ENCODE results near the gene EDN2.

The EDN2 gene

GRCh38 chr1:41483001-41483850 is 1.3 kb downstream of the EDN2 start:
- DNase-seq: no peak

DNA sequence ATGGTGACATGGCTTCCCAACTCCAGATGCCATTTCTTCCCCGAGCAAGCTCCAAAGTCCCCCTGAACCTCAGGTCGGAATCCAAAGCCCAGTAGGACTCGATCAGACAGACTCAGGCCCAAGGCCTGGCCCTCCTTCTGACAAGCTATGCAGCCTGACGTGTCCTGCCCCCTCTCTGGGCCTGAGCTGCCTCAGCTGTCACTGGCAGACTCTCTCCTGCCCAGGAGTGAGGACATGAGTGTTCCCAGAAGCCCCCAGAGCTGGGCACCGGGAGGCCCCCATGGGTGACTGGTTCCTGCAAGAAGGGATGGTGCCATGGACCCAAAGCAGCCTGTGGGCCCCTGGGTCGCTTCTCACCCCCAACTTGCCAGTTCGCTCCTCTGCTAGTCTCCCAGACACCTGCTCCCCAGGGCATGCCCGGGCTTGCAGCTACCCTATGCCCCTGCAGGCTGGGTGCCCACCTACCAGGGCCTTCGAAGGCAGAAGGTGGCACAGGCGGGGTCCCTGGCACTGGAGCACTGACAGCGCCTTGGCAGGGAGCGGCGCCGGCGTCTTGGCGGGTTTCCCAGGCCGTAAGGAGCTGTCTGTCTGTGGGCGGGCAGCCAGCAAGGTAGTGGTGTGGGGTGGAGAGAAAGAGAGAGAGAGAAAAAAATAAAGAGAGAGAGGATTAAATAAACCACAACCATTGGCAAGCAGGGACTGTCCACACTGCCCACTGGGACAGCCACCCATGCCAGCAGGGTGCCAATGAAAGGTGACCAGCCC is 2.3 kb downstream of the EDN2 start:
- no peak for DNase-seq

GRCh38 chr1:41481109-41481775 is 3.2 kb downstream of the EDN2 start:
- DNase-seq: no peak

DNA sequence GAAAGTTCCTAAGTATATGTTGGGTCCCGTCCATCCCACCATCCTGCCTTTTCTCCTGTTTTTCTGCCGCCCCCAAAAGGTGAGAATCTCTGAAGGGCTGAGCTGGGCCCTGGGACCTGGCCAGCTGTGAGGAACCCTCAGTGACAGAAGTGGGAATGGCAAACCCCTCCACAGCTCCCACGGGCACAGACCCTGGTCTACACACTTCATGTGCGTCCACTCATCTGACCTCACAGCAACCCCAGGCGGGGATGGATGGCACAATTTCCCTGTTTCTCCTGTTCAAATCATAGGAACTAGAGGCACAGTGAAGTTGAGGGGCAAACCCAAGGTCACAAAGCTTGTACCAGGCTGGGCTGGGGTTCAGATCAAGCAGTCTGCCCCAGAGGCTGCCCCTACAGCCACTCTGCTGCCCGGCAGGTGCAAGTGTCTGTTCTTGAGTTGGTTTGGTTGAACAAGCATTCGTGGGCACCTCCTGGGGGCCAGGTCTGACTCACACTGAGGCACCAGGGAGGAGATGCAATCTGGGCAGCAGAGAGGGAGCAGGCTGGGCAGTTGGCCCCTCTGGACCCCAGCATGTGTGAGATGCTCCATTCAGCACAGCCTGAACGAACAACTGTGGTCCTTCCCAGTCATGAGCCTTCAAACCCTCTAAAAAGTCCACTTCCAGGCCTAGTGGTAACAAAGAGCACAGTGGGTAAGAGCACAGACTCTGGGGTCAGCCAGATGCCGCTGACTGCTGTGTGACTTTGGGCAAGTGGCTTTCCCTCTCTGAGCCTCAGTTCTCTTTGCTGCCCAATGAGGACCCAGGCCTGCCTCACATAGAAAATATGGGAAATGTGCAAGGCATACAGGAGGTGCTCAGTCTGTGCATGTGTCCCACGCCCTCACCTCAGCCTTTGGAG is 4.0 kb downstream of the EDN2 start:
- DNase-seq: no peak

DNA sequence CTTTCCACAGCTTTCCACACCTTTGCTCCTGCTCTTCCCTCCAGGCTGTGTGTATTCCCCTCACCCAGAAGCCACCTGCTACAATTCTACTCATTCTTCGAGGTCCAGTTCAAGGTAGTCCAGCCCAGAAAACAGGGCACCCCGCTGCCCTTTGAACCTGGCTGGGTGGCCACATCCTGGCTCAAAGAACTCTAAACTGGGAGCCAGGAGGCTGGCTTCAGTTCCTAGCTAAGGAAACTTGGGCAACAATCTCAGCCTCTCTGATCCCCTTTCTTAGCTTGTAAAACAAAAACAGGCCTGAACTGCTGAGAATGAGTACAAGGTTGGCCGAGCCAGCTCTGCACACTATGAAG is 4.7 kb downstream of the EDN2 start:
- no peak for DNase-seq

GRCh38 chr1:41479000-41479807 is 5.3 kb downstream of the EDN2 start:
- DNase-seq: no peak

- DNase-seq: no peak
Measured at GRCh38 chr1:41478118-41478748, 6.2 kb downstream of the EDN2 start.

GRCh38 chr1:41476807-41477361 is 7.6 kb downstream of the EDN2 start:
- DNase-seq: no peak

GRCh38 chr1:41475859-41476567 is 8.5 kb downstream of the EDN2 start:
- DNase-seq: no peak

GRCh38 chr1:41475346-41475745 is 9.1 kb downstream of the EDN2 start:
- DNase-seq: no peak

GRCh38 chr1:41474490-41475271 is 9.8 kb downstream of the EDN2 start:
- DNase-seq: no peak

- no peak for DNase-seq
Measured at GRCh38 chr1:41473738-41474362, 10.6 kb downstream of the EDN2 start.

DNA sequence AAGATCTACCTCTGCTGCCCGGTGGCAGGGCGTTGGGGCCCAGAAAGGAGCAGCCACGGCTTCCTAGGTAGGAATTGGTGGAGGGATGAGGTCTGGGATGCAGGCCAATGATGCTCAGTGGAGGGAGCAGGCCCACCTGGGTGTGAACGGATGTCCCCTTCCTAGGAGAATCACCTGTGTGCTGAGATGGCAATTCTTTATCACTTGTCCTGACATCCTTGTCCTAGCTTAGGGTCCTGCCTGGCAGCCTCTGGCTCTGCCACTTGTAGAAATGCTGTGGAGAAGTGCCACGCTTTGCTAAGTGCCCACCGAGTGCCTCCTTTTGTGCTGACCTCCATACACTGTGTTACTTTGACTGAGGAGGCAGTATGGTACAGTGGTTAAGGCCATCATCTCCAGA is 12.8 kb downstream of the EDN2 start:
- no peak for DNase-seq

DNA sequence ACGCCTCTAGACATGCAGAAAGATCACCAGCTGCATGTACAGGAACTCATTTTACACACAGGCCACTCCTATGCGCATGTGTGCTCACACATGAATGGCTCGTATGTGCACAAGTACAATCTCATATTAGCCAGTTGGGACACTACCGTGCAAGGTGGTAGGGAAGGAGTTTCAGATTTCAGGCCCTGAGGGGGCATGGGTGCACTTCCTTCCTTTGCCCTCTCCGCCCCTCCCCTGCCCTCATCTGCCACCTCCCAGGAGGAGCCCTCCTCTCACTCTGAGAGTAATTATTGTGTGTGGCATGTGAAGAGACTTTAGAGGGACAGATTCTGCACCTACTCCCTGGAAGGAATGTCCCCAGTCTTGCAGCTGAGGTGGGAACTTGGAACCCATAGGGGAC is 14.8 kb downstream of the EDN2 start:
- no peak for DNase-seq

DNA sequence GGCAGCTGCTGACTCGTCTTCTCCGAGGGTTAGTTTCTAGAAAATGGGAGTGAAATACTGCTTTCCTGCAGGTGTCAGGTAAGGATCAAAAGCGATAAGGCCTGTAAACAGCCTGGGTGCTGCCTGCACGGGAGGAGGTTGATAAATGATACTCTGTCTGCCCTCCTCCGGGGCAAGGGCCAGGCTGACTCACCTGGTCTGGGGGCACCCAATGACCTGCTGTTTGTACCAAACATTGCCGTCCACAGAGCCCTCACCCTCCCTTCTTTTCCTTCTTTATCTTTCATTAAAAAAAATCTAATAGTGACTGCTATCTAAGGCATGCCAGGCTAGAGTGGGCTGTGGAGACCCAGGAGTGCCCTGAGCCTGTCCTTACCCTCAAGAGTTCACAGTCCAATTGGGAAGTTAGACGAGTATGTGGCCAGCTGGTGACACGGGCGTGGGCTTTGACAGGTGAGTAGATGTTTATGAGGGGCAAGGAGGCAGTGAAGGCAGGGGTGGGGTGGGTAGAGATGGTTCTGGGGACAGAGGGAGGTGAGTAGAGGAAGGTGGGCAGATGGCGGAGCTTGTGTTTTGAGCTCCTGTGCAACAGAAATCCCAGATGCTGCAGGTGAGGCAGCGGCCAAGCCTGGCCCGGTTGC is 16.2 kb downstream of the EDN2 start:
- no peak for DNase-seq

GRCh38 chr1:41467673-41468072 is 16.8 kb downstream of the EDN2 start:
- no peak for DNase-seq

GRCh38 chr1:41466146-41466545 is 18.3 kb downstream of the EDN2 start:
- no peak for DNase-seq

DNA sequence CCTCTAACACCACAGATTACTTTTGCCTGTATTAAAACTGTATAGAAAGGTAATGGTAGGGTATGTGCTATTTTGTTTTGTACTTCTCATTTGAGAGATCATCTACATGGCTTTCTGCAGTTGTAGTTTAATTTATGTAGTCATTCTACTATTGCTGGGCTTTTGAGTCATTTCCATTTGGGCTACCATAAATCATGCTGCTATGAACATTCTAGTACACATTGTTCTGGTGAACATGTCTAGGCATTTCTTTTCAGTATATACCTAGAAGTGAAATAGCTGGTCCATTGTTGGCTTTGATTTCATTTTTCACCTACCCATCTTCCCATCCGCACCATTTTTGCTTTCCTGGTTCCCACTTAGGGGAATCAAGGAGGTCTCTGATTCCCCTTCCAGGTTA is 18.7 kb downstream of the EDN2 start:
- no peak for DNase-seq
